GM12878 (cell line): ENCODE data around the gene MAD1L1. TPM values are rescaled to one million over a fixed set of nuclear protein-coding genes. Genes with fewer than 3 reads are reported as not detected.

Experiments used
- ATF7 ChIP-seq: fragments of 450-650 bp; IDR thresholded peaks from 2 replicates; pipeline ENCODE4 v1.6.1; 2016; ENCODE audit warnings: low read depth, mild to moderate bottlenecking
- DPF2 ChIP-seq: fragments of 450-650 bp; IDR thresholded peaks from 2 replicates; pipeline ENCODE4 v1.6.1; 2017; ENCODE audit warnings: mild to moderate bottlenecking
- ESRRA ChIP-seq: IDR thresholded peaks from 2 replicates; pipeline ENCODE4 v1.6.1; 2012; ENCODE audit warnings: mild to moderate bottlenecking, low read length, improper control_type of control experiment
- GATAD2B ChIP-seq: fragments of 450-650 bp; conservative IDR thresholded peaks from 2 replicates; pipeline ENCODE4 v1.6.1; 2017; ENCODE audit warnings: low read depth, mild to moderate bottlenecking, moderate library complexity
- NRF1 ChIP-seq: conservative IDR thresholded peaks from 2 replicates; pipeline ENCODE4 v1.6.1; 2011; ENCODE audit warnings: mild to moderate bottlenecking, low read depth, low read length, improper control_type of control experiment
- RAD21 ChIP-seq: IDR thresholded peaks from 2 replicates; pipeline ENCODE4 v1.6.1; 2011; ENCODE audit warnings: mild to moderate bottlenecking, low read depth, low read length, moderate library complexity; ENCODE audit not compliant: insufficient read depth
- SRF ChIP-seq, 2 experiments: IDR thresholded peaks; 2 replicates each; pipeline ENCODE4 v1.6.1; 2011; ENCODE audit warnings: low read depth in 2 of 2, low read length in 2 of 2, mild to moderate bottlenecking in 1 of 2, moderate library complexity in 1 of 2
- polyA plus RNA-seq, 11 experiments: library from polyadenylated mRNA; depleted of rRNA in 4 of 11; unstranded in 6 of 11; stranded (reverse) in 5 of 11; fragments of >200 nt; fragmentation: Nextera tagmentation in 4 of 11; fragmentation: Illumina TruSeq in 1 of 11; extraction: Ambion mirVana in 4 of 11; extraction: Trizol in 1 of 11; gene quantifications; 1 replicate in 1 of 11; 2 replicates in 10 of 11; pipeline versions ENCODE4 v1.2.1 to v1.2.3, GENCODE V29; 2011 to 2016; ENCODE audit warnings: inconsistent platforms in 2 of 11, missing spikeins in 2 of 11, low read depth in 1 of 11
- total RNA-seq, 4 experiments: library from RNA; depleted of rRNA in 3 of 4; stranded (reverse); fragments of >200 nt in 3 of 4; fragmentation: Illumina TruSeq in 1 of 4; extraction: Trizol in 1 of 4; gene quantifications; 2 replicates each; pipeline versions ENCODE4 v1.2.1 to v1.2.3, GENCODE V29; 2013 to 2021
- TF ChIP-seq, protein P1 (sequence below): fragments of 450-650 bp; IDR thresholded peaks from 2 replicates; pipeline ENCODE4 v1.6.1; 2017; ENCODE audit warnings: antibody characterized with exemption, mild to moderate bottlenecking, moderate library complexity
- TF ChIP-seq, protein P2 (sequence below): fragments of 150-350 bp; IDR thresholded peaks from 2 replicates; pipeline ENCODE4 v1.6.1; 2014; ENCODE audit warnings: mild to moderate bottlenecking, low read depth, low read length
- TF ChIP-seq, protein P3 (sequence below): fragments of 450-650 bp; IDR thresholded peaks from 2 replicates; pipeline ENCODE4 v1.6.1; 2017; ENCODE audit warnings: borderline replicate concordance

MAD1L1 gene
- total and polyA plus RNA-seq, 10 of the 15 experiments (the other 5 are each of a cell fraction or from before 2014, with no cell fraction given), result 2.2 to 76.8 (median 38.3) TPM

GRCh38 chr7:2275101-2275500, 42.4 kb upstream of the MAD1L1 start (continued):
- TF ChIP-seq, protein P1, sequence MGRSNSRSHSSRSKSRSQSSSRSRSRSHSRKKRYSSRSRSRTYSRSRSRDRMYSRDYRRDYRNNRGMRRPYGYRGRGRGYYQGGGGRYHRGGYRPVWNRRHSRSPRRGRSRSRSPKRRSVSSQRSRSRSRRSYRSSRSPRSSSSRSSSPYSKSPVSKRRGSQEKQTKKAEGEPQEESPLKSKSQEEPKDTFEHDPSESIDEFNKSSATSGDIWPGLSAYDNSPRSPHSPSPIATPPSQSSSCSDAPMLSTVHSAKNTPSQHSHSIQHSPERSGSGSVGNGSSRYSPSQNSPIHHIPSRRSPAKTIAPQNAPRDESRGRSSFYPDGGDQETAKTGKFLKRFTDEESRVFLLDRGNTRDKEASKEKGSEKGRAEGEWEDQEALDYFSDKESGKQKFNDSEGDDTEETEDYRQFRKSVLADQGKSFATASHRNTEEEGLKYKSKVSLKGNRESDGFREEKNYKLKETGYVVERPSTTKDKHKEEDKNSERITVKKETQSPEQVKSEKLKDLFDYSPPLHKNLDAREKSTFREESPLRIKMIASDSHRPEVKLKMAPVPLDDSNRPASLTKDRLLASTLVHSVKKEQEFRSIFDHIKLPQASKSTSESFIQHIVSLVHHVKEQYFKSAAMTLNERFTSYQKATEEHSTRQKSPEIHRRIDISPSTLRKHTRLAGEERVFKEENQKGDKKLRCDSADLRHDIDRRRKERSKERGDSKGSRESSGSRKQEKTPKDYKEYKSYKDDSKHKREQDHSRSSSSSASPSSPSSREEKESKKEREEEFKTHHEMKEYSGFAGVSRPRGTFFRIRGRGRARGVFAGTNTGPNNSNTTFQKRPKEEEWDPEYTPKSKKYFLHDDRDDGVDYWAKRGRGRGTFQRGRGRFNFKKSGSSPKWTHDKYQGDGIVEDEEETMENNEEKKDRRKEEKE, result no peak
- TF ChIP-seq, protein P2, sequence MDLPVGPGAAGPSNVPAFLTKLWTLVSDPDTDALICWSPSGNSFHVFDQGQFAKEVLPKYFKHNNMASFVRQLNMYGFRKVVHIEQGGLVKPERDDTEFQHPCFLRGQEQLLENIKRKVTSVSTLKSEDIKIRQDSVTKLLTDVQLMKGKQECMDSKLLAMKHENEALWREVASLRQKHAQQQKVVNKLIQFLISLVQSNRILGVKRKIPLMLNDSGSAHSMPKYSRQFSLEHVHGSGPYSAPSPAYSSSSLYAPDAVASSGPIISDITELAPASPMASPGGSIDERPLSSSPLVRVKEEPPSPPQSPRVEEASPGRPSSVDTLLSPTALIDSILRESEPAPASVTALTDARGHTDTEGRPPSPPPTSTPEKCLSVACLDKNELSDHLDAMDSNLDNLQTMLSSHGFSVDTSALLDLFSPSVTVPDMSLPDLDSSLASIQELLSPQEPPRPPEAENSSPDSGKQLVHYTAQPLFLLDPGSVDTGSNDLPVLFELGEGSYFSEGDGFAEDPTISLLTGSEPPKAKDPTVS, result no peak
- no peak for TF ChIP-seq ESRRA
- no peak for TF ChIP-seq ATF7
- TF ChIP-seq SRF (IDR thresholded peaks at IDR 0.05; ENCODE audit: low read depth in 2 of 2, low read length in 2 of 2), result no peak
- TF ChIP-seq NRF1, result no peak
- TF ChIP-seq, protein P3, sequence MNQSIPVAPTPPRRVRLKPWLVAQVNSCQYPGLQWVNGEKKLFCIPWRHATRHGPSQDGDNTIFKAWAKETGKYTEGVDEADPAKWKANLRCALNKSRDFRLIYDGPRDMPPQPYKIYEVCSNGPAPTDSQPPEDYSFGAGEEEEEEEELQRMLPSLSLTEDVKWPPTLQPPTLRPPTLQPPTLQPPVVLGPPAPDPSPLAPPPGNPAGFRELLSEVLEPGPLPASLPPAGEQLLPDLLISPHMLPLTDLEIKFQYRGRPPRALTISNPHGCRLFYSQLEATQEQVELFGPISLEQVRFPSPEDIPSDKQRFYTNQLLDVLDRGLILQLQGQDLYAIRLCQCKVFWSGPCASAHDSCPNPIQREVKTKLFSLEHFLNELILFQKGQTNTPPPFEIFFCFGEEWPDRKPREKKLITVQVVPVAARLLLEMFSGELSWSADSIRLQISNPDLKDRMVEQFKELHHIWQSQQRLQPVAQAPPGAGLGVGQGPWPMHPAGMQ, result no peak
- TF ChIP-seq RAD21, result no peak
- TF ChIP-seq GATAD2B, result no peak
- TF ChIP-seq DPF2, result no peak
